Measurements from ENCODE around the gene MINDY4B. TPM values are rescaled to one million over a fixed set of nuclear protein-coding genes. Genes with fewer than 3 reads are reported as not detected.
"Not testable (repeated sequence)": the region's sequence is repeated elsewhere in the genome, so short reads cannot be mapped to it uniquely, and the experiment has no call there.

The MINDY4B gene
- total and polyA plus RNA-seq, 5 donors from 2014 or later: not detected

DNA sequence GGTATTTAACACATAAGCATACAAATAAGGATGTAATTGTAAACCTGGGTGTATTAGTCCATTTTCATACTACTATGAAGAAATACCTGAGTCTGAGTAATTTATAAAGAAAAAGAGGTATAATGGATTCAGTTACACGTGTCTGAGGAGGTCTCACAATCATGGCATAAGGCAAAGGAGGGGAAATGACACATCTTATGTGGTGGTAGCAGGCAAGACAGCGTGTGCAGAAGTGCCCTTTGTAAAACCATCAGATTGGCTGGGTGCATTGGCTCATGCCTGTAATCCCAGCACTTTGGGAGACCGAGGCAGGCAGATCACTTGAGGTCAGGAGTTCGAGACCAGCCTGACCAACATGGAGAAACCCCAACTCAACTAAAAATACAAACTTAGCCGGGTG, 41.3 kb downstream of the MINDY4B start:
- not testable (repeated sequence) for H3K4me3 Mint-ChIP-seq; ATAC-seq (ENCODE audit: low read depth in 2 of 2); H3K9me3 Mint-ChIP-seq; H3K27ac ChIP-seq (ENCODE audit: insufficient read depth, low read length, poor library complexity, severe bottlenecking); H3K4me1 Mint-ChIP-seq; H3K4me1 ChIP-seq (ENCODE audit: control insufficient read depth, insufficient read depth, low read length, poor library complexity, severe bottlenecking); H3K9me3 ChIP-seq (ENCODE audit: control insufficient read depth in 2 of 2, low read length in 2 of 2); H3K4me3 ChIP-seq (ENCODE audit: low read depth, low read length); H3K36me3 Mint-ChIP-seq; DNase-seq; H3K27me3 ChIP-seq (ENCODE audit: control insufficient read depth, insufficient read depth, low read length); H3K27ac Mint-ChIP-seq; H3K36me3 ChIP-seq (ENCODE audit: control insufficient read depth, insufficient read depth, low read length)
- H3K27me3 Mint-ChIP-seq: peaks cover 31% of the 10 kb centered on the region

DNA sequence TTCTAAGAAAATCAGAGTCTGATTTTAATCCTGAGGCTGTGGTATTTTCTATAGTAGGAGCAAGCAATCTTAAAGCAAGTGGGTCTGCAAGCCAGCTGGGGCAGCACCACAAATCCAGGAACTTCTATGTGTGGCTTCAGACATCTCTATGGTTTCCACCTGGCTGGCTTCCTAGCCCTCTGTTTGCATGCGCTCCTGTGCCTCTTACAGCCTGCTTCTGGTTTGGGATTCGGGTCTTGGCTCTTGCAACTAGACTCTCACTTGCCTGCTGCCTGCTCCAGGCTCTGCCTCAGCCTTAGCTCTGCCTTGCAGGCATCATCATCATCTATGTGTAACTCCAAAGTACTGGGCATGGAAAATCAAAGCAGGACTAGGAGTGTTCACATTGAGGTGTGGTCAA, 43.4 kb downstream of the MINDY4B start:
- H3K9me3 ChIP-seq (ENCODE audit: control insufficient read depth in 2 of 2, low read length in 2 of 2): no peaks in the 10 kb centered on the region
- no peaks in the 10 kb centered on the region for H3K4me1 ChIP-seq (ENCODE audit: control insufficient read depth, insufficient read depth, low read length, poor library complexity, severe bottlenecking)
- peaks cover 6% of the 10 kb centered on the region for H3K27me3 ChIP-seq (ENCODE audit: control insufficient read depth, insufficient read depth, low read length)
- H3K27ac ChIP-seq (ENCODE audit: insufficient read depth, low read length, poor library complexity, severe bottlenecking): no peak overlapping the region
- DNase-seq (no peak), ATAC-seq (ENCODE audit: low read depth in 2 of 2) (no peak)
- no peak overlapping the region for H3K27ac Mint-ChIP-seq
- no peaks in the 10 kb centered on the region for H3K9me3 Mint-ChIP-seq
- H3K4me3 ChIP-seq (ENCODE audit: low read depth, low read length): no peak overlapping the region
- H3K4me1 Mint-ChIP-seq: peaks cover 0 to 7% (median 3%) of the 10 kb centered on the region in 4 donors
- no peak overlapping the region for H3K4me3 Mint-ChIP-seq
- H3K36me3 ChIP-seq (ENCODE audit: control insufficient read depth, insufficient read depth, low read length): no peaks in the 10 kb centered on the region
- peaks cover 26% of the 10 kb centered on the region for H3K27me3 Mint-ChIP-seq
- no peaks in the 10 kb centered on the region for H3K36me3 Mint-ChIP-seq

DNA sequence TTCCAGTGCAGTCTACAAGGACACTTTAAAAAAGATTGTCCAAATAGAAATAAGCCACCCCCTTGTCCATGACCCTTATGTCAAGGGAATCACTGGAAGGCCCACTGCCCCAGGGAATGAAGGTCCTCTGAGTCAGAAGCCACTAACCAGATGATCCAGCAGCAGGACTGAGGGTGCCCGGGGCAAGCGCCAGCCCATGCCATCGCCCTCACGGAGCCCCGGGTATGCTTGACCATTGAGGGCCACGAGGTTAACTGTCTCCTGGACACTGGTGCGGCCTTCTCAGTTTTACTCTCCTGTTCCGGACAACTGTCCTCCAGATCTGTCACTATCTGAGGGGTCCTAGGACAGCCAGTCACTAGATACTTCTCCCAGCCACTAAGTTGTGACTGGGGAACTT, 47.3 kb downstream of the MINDY4B start:
- H3K27ac ChIP-seq (ENCODE audit: insufficient read depth, low read length, poor library complexity, severe bottlenecking); H3K27me3 ChIP-seq (ENCODE audit: control insufficient read depth, insufficient read depth, low read length); ATAC-seq (ENCODE audit: low read depth in 2 of 2); H3K27ac Mint-ChIP-seq; H3K36me3 ChIP-seq (ENCODE audit: control insufficient read depth, insufficient read depth, low read length); DNase-seq; H3K4me3 ChIP-seq (ENCODE audit: low read depth, low read length); H3K4me3 Mint-ChIP-seq; H3K9me3 ChIP-seq (ENCODE audit: control insufficient read depth in 2 of 2, low read length in 2 of 2); H3K9me3 Mint-ChIP-seq; H3K4me1 Mint-ChIP-seq; H3K36me3 Mint-ChIP-seq; H3K4me1 ChIP-seq (ENCODE audit: control insufficient read depth, insufficient read depth, low read length, poor library complexity, severe bottlenecking): not testable (repeated sequence)
- peaks cover 25% of the 10 kb centered on the region for H3K27me3 Mint-ChIP-seq

DNA sequence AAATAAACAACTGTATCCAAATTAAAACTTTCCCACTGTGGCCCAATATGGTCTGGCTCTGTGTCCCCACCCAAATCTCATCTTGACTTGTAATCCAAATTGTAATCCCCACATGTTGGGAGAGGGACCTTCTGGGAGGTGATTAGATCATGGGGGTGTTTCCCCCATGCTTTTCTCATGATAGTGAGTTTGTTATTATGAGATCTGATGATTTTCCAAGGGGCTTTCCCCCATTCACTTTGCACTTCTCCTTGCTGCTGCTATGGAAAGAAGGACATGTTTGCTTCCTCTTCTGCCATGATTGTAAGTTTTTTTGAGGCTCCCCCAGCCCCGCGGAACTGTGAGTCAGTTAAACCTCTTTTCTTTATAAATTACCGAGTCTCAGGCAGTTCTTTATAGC, 55.0 kb downstream of the MINDY4B start:
- Mint-ChIP-seq H3K27me3 (peaks cover 46% of the 10 kb centered on the region), H3K36me3 (no peaks in the 10 kb centered on the region), H3K27ac (no peak overlapping the region), H3K4me1 (no peaks in the 10 kb centered on the region), H3K4me3 (no peak overlapping the region), H3K9me3 (peaks cover 0 to 3% (median 0%) of the 10 kb centered on the region in 7 donors)
- Histone ChIP-seq H3K27me3 (ENCODE audit: control insufficient read depth, insufficient read depth, low read length) (peaks cover 12% of the 10 kb centered on the region), H3K4me1 (ENCODE audit: control insufficient read depth, insufficient read depth, low read length, poor library complexity, severe bottlenecking) (no peaks in the 10 kb centered on the region), H3K36me3 (ENCODE audit: control insufficient read depth, insufficient read depth, low read length) (no peaks in the 10 kb centered on the region), H3K4me3 (ENCODE audit: low read depth, low read length) (no peak overlapping the region), H3K27ac (ENCODE audit: insufficient read depth, low read length, poor library complexity, severe bottlenecking) (no peak overlapping the region), H3K9me3 (ENCODE audit: control insufficient read depth in 2 of 2, low read length in 2 of 2) (peaks cover 0 to 2% of the 10 kb centered on the region in 2 experiments)
- ATAC-seq (ENCODE audit: low read depth in 2 of 2) (no peak), DNase-seq (no peak)

DNA sequence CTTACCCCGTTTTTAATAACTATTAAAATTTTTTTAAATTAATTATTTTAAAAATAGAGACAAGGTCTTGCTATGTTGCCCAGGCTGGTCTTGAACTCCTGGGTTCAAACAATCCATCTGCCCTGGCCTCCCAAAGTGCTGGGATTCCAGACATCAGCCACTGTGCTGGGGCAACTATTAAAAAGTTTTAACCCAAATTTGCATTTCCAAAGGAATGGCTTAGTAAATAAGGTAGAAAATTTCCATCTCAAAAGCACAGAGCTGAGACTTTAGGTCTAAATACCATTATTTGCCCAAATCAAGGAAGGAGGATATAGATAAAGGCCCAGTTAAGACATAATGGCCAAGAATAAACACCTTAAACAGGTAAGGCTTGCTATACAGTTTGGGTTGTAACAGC, 56.4 kb downstream of the MINDY4B start:
- Histone ChIP-seq H3K4me3 (ENCODE audit: low read depth, low read length) (no peak overlapping the region), H3K27me3 (ENCODE audit: control insufficient read depth, insufficient read depth, low read length) (peaks cover 12% of the 10 kb centered on the region), H3K27ac (ENCODE audit: insufficient read depth, low read length, poor library complexity, severe bottlenecking) (no peak overlapping the region), H3K4me1 (ENCODE audit: control insufficient read depth, insufficient read depth, low read length, poor library complexity, severe bottlenecking) (no peaks in the 10 kb centered on the region), H3K36me3 (ENCODE audit: control insufficient read depth, insufficient read depth, low read length) (no peaks in the 10 kb centered on the region), H3K9me3 (ENCODE audit: control insufficient read depth in 2 of 2, low read length in 2 of 2) (peaks cover 0 to 2% of the 10 kb centered on the region in 2 experiments)
- Mint-ChIP-seq H3K27me3 (peaks cover 49% of the 10 kb centered on the region), H3K4me3 (no peak overlapping the region), H3K9me3 (peaks cover 0 to 3% (median 0%) of the 10 kb centered on the region in 7 donors), H3K36me3 (no peaks in the 10 kb centered on the region), H3K4me1 (no peaks in the 10 kb centered on the region), H3K27ac (no peak overlapping the region)
- DNase-seq: no peak
- ATAC-seq (ENCODE audit: low read depth in 2 of 2): no peak

DNA sequence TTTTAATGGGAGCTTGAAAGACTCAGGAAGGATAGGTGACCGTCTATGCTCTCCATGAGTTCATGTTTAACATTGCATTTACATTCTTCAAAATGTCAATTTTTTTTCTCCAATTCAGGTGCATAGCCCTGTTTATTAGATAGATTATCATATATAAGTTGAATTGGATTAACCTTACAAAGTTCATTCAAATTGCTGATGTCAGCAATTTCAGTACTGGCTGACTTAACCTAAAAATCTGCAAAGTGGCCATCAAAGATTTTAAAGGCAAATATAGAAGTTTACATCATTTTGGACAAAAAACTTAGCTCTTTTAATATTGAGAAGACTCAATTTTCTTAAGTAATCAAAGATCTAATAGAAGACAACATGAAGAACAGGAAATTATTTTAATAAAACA, 57.8 kb downstream of the MINDY4B start:
- no peak for ATAC-seq (ENCODE audit: low read depth in 2 of 2)

DNA sequence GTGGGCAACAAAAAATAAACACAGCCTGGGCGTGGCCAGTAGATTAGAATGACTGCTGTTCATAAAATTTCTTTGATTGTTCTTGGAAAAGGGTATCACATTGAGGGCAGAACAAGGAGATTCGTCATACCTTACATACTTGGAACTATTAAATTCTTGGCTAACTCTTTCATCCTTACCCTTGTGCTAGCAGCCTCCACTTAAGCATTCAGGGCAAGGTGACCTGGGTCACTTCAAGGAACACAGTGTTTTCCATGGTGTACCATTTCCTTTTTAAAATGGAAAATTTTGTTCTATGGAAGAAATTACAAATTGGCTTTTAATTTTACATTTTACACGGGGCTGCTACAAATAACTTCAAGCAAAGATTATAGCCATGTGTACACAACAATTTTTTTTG, 60.8 kb downstream of the MINDY4B start:
- Histone ChIP-seq H3K27me3 (ENCODE audit: control insufficient read depth, insufficient read depth, low read length) (peaks cover 11% of the 10 kb centered on the region), H3K36me3 (ENCODE audit: control insufficient read depth, insufficient read depth, low read length) (no peaks in the 10 kb centered on the region), H3K4me1 (ENCODE audit: control insufficient read depth, insufficient read depth, low read length, poor library complexity, severe bottlenecking) (no peaks in the 10 kb centered on the region), H3K9me3 (ENCODE audit: control insufficient read depth in 2 of 2, low read length in 2 of 2) (no peaks in the 10 kb centered on the region), H3K4me3 (ENCODE audit: low read depth, low read length) (no peak overlapping the region), H3K27ac (ENCODE audit: insufficient read depth, low read length, poor library complexity, severe bottlenecking) (no peak overlapping the region)
- Mint-ChIP-seq H3K36me3 (no peaks in the 10 kb centered on the region), H3K9me3 (peaks cover 0 to 3% (median 0%) of the 10 kb centered on the region in 7 donors), H3K4me1 (no peaks in the 10 kb centered on the region), H3K27me3 (peaks cover 48% of the 10 kb centered on the region), H3K4me3 (no peak overlapping the region), H3K27ac (no peak overlapping the region)
- ATAC-seq (ENCODE audit: low read depth in 2 of 2): no peak
- no peak for DNase-seq

More for the DNA sequence above, 57.8 kb downstream of the MINDY4B start:
- Histone ChIP-seq H3K4me1 (ENCODE audit: control insufficient read depth, insufficient read depth, low read length, poor library complexity, severe bottlenecking) (no peaks in the 10 kb centered on the region), H3K27me3 (ENCODE audit: control insufficient read depth, insufficient read depth, low read length) (peaks cover 7% of the 10 kb centered on the region), H3K9me3 (ENCODE audit: control insufficient read depth in 2 of 2, low read length in 2 of 2) (peaks cover 0 to 2% of the 10 kb centered on the region in 2 experiments), H3K36me3 (ENCODE audit: control insufficient read depth, insufficient read depth, low read length) (no peaks in the 10 kb centered on the region), H3K27ac (ENCODE audit: insufficient read depth, low read length, poor library complexity, severe bottlenecking) (no peak overlapping the region), H3K4me3 (ENCODE audit: low read depth, low read length) (no peak overlapping the region)
- Mint-ChIP-seq H3K27me3 (peaks cover 51% of the 10 kb centered on the region), H3K4me1 (no peaks in the 10 kb centered on the region), H3K4me3 (no peak overlapping the region), H3K36me3 (no peaks in the 10 kb centered on the region), H3K9me3 (peaks cover 0 to 3% (median 0%) of the 10 kb centered on the region in 7 donors), H3K27ac (no peak overlapping the region)
- DNase-seq: no peak

DNA sequence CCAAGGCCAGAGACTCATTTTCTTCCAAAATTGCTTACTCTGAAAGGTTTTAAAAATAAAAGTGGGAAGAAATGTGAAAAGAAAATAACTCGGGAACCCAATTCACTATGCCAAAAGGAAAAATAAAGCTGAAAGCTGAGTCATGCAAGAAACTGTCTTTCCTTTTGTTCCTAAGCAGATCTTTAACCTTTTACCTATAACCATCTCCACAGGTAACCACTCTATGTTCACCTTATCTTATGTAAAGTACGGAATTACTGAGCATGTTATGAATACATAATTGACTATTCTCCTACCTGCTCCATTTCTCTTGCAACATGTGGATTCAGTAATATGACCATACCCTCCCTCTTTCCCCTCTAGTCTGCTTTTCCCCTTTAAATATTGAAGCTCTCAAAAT, 62.0 kb downstream of the MINDY4B start:
- H3K4me3 ChIP-seq (ENCODE audit: low read depth, low read length): no peak overlapping the region
- no peak overlapping the region for H3K27ac ChIP-seq (ENCODE audit: insufficient read depth, low read length, poor library complexity, severe bottlenecking)
- Mint-ChIP-seq H3K36me3 (no peaks in the 10 kb centered on the region), H3K4me1 (no peaks in the 10 kb centered on the region), H3K9me3 (peaks cover 0 to 3% (median 0%) of the 10 kb centered on the region in 7 donors), H3K27me3 (peaks cover 59% of the 10 kb centered on the region), H3K4me3 (no peak overlapping the region), H3K27ac (no peak overlapping the region)
- ATAC-seq (ENCODE audit: low read depth in 2 of 2) (no peak), DNase-seq (no peak)
- H3K27me3 ChIP-seq (ENCODE audit: control insufficient read depth, insufficient read depth, low read length): peaks cover 17% of the 10 kb centered on the region
- no peaks in the 10 kb centered on the region for H3K9me3 ChIP-seq (ENCODE audit: control insufficient read depth in 2 of 2, low read length in 2 of 2)
- no peaks in the 10 kb centered on the region for H3K4me1 ChIP-seq (ENCODE audit: control insufficient read depth, insufficient read depth, low read length, poor library complexity, severe bottlenecking)
- no peaks in the 10 kb centered on the region for H3K36me3 ChIP-seq (ENCODE audit: control insufficient read depth, insufficient read depth, low read length)

Measured in CD4-positive, CD25-positive, alpha-beta regulatory T cell (primary cell).